ENCODE measurements around the gene MATK.

The MATK gene

GRCh38 chr19:3785451-3785937, 687 bp downstream of the MATK start:
- no peak for TF ChIP-seq CTCF (conservative IDR thresholded peaks at IDR 0.05; ENCODE audit: low read length)
- H3K4me3 ChIP-seq (ENCODE audit: low read length), result no peak overlapping the region
- DNase-seq (ENCODE audit: low read depth), result no peak

- H3K4me3 ChIP-seq (ENCODE audit: low read length), result no peak overlapping the region
- DNase-seq (ENCODE audit: low read depth), result no peak
- no peak for TF ChIP-seq CTCF (conservative IDR thresholded peaks at IDR 0.05; ENCODE audit: low read length)
Observed at GRCh38 chr19:3784607-3785450, 1.4 kb downstream of the MATK start.

GRCh38 chr19:3783660-3784584, 2.3 kb downstream of the MATK start:
- H3K4me3 ChIP-seq (ENCODE audit: low read length), result no peak overlapping the region
- no peak; the same call in 1 of the 2 replicates for TF ChIP-seq CTCF (conservative IDR thresholded peaks at IDR 0.05; ENCODE audit: low read length)
- DNase-seq (ENCODE audit: low read depth), result no peak

GRCh38 chr19:3782903-3783302, 3.3 kb downstream of the MATK start:
- no peak overlapping the region for H3K4me3 ChIP-seq (ENCODE audit: low read length)
- TF ChIP-seq CTCF (conservative IDR thresholded peaks at IDR 0.05; ENCODE audit: low read length), result no peak
- no peak for DNase-seq (ENCODE audit: low read depth)

GRCh38 chr19:3782330-3782729, 3.9 kb downstream of the MATK start:
- DNase-seq (ENCODE audit: low read depth), result no peak
- H3K4me3 ChIP-seq (ENCODE audit: low read length), result no peak overlapping the region
- TF ChIP-seq CTCF (conservative IDR thresholded peaks at IDR 0.05; ENCODE audit: low read length), result no peak

- H3K4me3 ChIP-seq (ENCODE audit: low read length), result no peak overlapping the region
- no peak for DNase-seq (ENCODE audit: low read depth)
- no peak for TF ChIP-seq CTCF (conservative IDR thresholded peaks at IDR 0.05; ENCODE audit: low read length)
Observed at GRCh38 chr19:3781603-3782002, 4.6 kb downstream of the MATK start.
